Left lung (tissue), 10 donors: ENCODE measurements around the gene TRIB2. TPM values are rescaled to one million over a fixed set of nuclear protein-coding genes. Genes with fewer than 3 reads are reported as not detected.

Experiments used
- ATAC-seq: fragments of 200-7000 bp; cut with Tn5 transposase; one replicate; pipeline ENCODE4 v1.9.1; 2020; ENCODE audit warnings: moderate library complexity
- DNase-seq, 4 donors: peaks; one replicate each; pipeline ENCODE4 v3.0.0-alpha.2; 2013 to 2020
- H3K27ac ChIP-seq, 2 donors: fragments of 200-600 bp; sonication (generic) in 1 of 2; one replicate each; pipeline versions ENCODE4 v1.5.0 to v1.8.0; 2020 to 2021
- H3K27me3 ChIP-seq, 2 donors: fragments of 200-600 bp; sonication (generic) in 1 of 2; one replicate each; pipeline versions ENCODE4 v1.5.0 to v1.8.0; 2020 to 2021
- H3K36me3 ChIP-seq, 2 donors: fragments of 200-600 bp; sonication (generic) in 1 of 2; one replicate each; pipeline versions ENCODE4 v1.5.0 to v1.8.0; 2020 to 2021
- H3K4me1 ChIP-seq, 2 donors: fragments of 200-600 bp; one replicate each; pipeline ENCODE4 v1.8.0; 2021
- H3K4me3 ChIP-seq, 2 donors: fragments of 200-600 bp; sonication (generic) in 1 of 2; one replicate each; pipeline versions ENCODE4 v1.5.0 to v1.8.0; 2020 to 2021; ENCODE audit warnings: mild to moderate bottlenecking in 1 of 2
- H3K9me3 ChIP-seq, 2 donors: fragments of 200-600 bp; sonication (generic) in 1 of 2; one replicate each; pipeline versions ENCODE4 v1.5.0 to v1.8.0; 2020 to 2021
- CTCF ChIP-seq, 2 donors: fragments of 200-600 bp; sonication (generic) in 1 of 2; IDR thresholded peaks; one replicate each; pipeline versions ENCODE4 v1.5.0 to v1.8.0; 2021; ENCODE audit warnings: antibody characterized with exemption in 2 of 2
- intact Hi-C, 2 donors: fragments of 100-400 bp; cut with DNase I; formaldehyde crosslinking; loops; one replicate each; pipeline versions ENCODE4 v1.11.2 to v1.14.2; 2022
- polyA plus RNA-seq, 6 donors: library from polyadenylated mRNA; unstranded; fragments of 120-200 nt; gene quantifications; one replicate each; pipeline ENCODE4 v1.2.1, GENCODE V29; 2013; ENCODE audit not compliant: insufficient read length in 6 of 6
- total RNA-seq, 2 donors: library from RNA; stranded (reverse); fragmentation: NEBNext Ultra II Directional; extraction: Animal tissue kit (Norgen Biotek cat#: 25700); gene quantifications; one replicate each; pipeline ENCODE4 v1.2.1, GENCODE V29; 2021
- donor health status: DM: no; HTN: yes; CAD: no.
- donor health status: DM: no; HTN: no; CAD: no.

Gene TRIB2
- total and polyA plus RNA-seq, 8 donors: 36.4 to 88.5 (median 76.5) TPM

- ATAC-seq: no peak
- peaks cover 0 to 54% of the 10 kb centered on the region in 2 donors for H3K27me3 ChIP-seq
These were observed 2.1 kb downstream of the TRIB2 start for GRCh38 chr2:12718711-12719399.

GRCh38 chr2:12719400-12720277 lies 2.9 kb downstream of the TRIB2 start:
- TF ChIP-seq CTCF (IDR thresholded peaks at IDR 0.05): no peak
- DNase-seq: peak in 2 of 4 donors; percentile 20 to 35

More at GRCh38 chr2:12718711-12719399, 2.1 kb downstream of the TRIB2 start:
- no peak for TF ChIP-seq CTCF (IDR thresholded peaks at IDR 0.05)
- H3K9me3 ChIP-seq: no peaks in the 10 kb centered on the region
- intact Hi-C loops: loop anchor here in 1 of 2 donors (5.0 kb wide), 1 partner anchor 552 kb away; no protein-coding TSS in a partner anchor
- H3K4me3 ChIP-seq: peak overlapping the region; percentile 59 to 83
- DNase-seq: peak in 2 of 4 donors; percentile 14 to 76
- peaks cover 11 to 52% of the 10 kb centered on the region in 2 donors for H3K4me1 ChIP-seq
- H3K27ac ChIP-seq: peak overlapping the region; percentile 89 to 91
- peaks cover 0 to 7% of the 10 kb centered on the region in 2 donors for H3K36me3 ChIP-seq

GRCh38 chr2:12720278-12720620 lies 3.5 kb downstream of the TRIB2 start:
- Histone ChIP-seq H3K27ac (peak overlapping the region; percentile 89 to 91), H3K27me3 (peaks cover 0 to 50% of the 10 kb centered on the region in 2 donors), H3K4me3 (peak overlapping the region; percentile 59 to 83), H3K4me1 (peaks cover 11 to 48% of the 10 kb centered on the region in 2 donors), H3K9me3 (no peaks in the 10 kb centered on the region), H3K36me3 (peaks cover 0 to 21% of the 10 kb centered on the region in 2 donors)
- intact Hi-C loops: no loop called here
- ATAC-seq (no peak), DNase-seq (peak in 1 of 4 donors; percentile 14)
- no peak for TF ChIP-seq CTCF (IDR thresholded peaks at IDR 0.05)

More at GRCh38 chr2:12719400-12720277, 2.9 kb downstream of the TRIB2 start:
- ATAC-seq: no peak
- no peaks in the 10 kb centered on the region for H3K9me3 ChIP-seq
- H3K27me3 ChIP-seq: peaks cover 0 to 54% of the 10 kb centered on the region in 2 donors
- H3K27ac ChIP-seq: peak overlapping the region; percentile 89 to 91
- peaks cover 0 to 15% of the 10 kb centered on the region in 2 donors for H3K36me3 ChIP-seq
- H3K4me1 ChIP-seq: peaks cover 11 to 51% of the 10 kb centered on the region in 2 donors
- intact Hi-C loops: loop anchor here in 1 of 2 donors (5.0 kb wide), 1 partner anchor 552 kb away; no protein-coding TSS in a partner anchor
- peak overlapping the region; percentile 59 to 83 for H3K4me3 ChIP-seq

DNA sequence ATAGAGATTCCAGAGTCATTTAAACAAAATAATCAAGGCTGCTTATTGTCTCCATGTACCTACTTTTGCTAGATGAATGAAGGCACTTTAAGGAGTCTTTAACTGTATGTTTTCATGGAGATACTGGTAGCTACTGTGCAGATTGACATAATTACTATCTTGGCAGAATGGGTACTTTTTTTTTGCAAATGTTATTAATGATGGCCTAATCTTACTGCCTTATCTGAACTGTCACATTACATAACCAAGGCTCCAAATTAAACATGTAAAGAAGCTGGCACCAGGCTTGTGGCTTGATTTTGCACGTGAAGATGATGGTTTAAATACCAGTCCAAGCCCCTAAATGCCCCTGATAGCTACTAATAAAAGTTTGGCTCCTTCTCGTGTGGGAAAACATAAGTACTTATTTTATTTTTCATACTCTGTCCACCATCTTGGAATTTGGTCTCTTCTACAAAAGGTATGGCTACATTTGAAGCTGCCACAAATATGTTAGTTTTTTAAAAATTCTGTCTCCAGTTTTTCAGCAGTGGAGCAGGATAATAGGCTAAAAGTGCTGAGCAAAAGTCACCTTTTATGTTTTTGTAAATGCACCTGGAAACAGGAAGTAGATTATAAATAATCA lies 4.1 kb downstream of the TRIB2 start:
- H3K27me3 ChIP-seq: peaks cover 0 to 43% of the 10 kb centered on the region in 2 donors
- H3K27ac ChIP-seq: peak overlapping the region in 1 of 2 donors; percentile 89
- H3K36me3 ChIP-seq: peaks cover 0 to 27% of the 10 kb centered on the region in 2 donors
- H3K4me1 ChIP-seq: peaks cover 11 to 50% of the 10 kb centered on the region in 2 donors
- DNase-seq (no peak), ATAC-seq (no peak)
- peak overlapping the region; percentile 59 to 83 for H3K4me3 ChIP-seq
- no peak for TF ChIP-seq CTCF (IDR thresholded peaks at IDR 0.05)
- intact Hi-C loops: no loop called here
- H3K9me3 ChIP-seq: no peaks in the 10 kb centered on the region
